Testis (tissue), 2 donors: ENCODE data around the gene HMG20A.

Source experiments
- CTCF ChIP-seq, 3 experiments: fragments of 450-650 bp in 2 of 3; fragments of 200-600 bp in 1 of 3; sonication (generic) in 1 of 3; IDR thresholded peaks; one replicate each; pipeline ENCODE4 v1.5.1; 2016 to 2019; ENCODE audit warnings: antibody characterized with exemption in 3 of 3, mild to moderate bottlenecking in 2 of 3, moderate library complexity in 1 of 3
- POLR2A ChIP-seq: fragments of 450-650 bp; IDR thresholded peaks from one replicate; pipeline ENCODE4 v1.6.1; 2017; ENCODE audit warnings: antibody characterized with exemption, mild to moderate bottlenecking, moderate library complexity

GRCh38 chr15:77440378-77440999 is 19.8 kb downstream of the HMG20A start:
- TF ChIP-seq CTCF (IDR thresholded peaks at IDR 0.05) (no peak), POLR2A (no peak)
